ENCODE measurements around the gene MUC3A.
"Not testable (repeated sequence)": the region's sequence is repeated elsewhere in the genome, so short reads cannot be mapped to it uniquely, and the experiment has no call there.

MUC3A gene

DNA sequence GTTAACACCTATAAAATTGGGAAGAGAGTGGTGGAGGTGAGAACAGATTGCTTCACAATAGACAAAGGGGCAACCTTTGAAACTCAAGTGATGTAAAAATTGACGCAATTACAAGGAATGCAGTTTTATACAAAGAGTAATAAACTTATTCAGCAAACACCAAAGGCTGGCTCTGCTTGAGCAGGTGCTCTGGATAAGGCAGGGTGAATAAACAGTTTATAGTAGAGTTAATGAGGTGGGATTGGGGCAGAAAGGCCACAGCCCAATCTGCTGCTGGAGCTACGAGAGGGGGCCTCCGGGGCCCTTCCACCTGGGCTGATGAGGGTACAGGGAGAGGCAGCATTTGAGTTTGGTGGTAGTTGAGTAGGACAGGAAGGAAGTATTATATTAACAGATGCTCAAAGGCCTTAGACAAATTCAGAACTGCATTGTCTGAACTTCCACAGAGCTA lies 26.1 kb downstream of the MUC3A start:
- no peak for DNase-seq

DNA sequence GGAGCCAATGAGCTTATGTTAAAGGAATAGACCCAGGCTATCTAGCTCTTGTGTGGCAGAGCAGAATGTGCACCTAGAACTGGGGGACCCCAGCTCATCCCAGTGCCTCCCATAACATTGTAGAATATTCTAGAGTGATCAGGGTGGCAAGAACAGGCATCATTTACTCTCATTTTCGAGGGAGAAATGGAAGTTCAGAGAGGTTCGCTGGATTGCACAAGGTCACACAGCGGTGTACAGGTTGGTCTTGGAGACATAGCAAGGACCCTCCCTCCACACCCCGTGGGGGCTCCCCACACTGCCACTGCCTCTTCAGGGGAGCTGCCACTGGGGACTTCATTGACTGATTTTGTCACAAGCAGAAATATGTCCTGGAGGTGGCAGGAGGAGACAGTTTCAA lies 29.0 kb downstream of the MUC3A start:
- DNase-seq, result no peak

DNA sequence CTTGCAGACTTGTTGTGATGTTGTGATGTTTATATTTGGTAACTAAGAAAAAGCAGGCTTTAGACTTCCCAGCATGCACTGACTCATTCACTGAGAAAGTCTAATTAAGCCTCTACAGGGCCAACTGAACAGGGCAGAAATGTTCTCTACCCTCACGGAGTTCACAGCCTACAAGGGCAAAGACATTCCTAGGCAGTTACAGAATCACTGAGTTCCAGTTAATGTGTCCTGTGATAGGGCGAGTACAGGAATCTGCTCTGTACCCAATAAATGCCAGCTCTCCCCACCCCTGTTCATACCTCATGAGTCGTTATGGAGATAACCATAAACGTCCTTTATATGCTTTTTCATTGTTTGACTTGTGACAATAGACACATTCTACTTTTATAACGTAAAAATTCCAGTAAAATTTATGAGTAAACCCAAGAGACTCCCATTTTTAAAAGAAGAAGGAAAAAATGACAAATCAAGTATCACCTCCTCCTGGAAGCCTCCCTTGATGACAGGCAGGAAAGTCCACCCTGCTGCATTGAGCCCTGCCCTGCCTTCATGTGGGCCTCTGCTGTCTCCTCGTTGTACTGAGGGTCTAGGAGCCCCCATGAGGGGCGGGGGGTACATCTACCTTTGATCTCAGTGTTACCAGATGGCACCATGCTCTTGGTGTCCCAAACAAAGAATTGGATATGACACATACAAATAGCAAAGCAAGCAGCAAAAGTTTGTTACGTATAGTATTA lies 34.3 kb downstream of the MUC3A start:
- DNase-seq, result no peak

DNA sequence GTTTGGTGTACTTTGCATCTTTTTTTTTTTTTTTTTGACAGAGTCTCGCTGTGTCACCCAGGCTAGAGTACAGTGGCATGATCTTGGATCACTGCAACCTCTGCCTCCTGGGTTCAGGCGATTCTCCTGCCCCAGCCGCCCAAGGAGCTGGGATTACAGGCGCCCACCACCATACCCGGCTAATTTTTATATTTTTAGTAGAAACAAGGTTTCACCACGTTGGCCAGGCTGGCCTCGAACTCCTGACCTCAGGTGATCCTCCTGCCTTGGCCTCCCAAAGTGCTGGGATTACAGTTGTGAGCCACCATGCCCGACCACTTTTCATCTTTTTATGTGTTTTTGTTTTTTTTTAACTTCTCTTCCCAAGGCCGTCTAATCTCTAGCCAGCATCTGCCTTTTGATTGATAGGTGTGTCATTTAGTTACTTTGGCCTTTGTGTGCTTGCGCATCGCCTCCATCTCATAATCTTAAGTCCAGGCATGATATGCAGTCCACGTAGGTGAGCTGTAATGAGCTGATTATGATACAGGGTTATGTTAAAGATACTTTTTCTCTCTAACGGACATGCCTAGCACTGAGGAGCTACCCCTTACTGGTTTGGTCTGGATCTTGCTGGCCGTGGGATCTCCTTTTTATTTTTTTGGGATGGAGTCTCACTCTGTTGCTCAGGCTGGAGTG lies 35.0 kb downstream of the MUC3A start:
- not testable (repeated sequence) for DNase-seq

DNA sequence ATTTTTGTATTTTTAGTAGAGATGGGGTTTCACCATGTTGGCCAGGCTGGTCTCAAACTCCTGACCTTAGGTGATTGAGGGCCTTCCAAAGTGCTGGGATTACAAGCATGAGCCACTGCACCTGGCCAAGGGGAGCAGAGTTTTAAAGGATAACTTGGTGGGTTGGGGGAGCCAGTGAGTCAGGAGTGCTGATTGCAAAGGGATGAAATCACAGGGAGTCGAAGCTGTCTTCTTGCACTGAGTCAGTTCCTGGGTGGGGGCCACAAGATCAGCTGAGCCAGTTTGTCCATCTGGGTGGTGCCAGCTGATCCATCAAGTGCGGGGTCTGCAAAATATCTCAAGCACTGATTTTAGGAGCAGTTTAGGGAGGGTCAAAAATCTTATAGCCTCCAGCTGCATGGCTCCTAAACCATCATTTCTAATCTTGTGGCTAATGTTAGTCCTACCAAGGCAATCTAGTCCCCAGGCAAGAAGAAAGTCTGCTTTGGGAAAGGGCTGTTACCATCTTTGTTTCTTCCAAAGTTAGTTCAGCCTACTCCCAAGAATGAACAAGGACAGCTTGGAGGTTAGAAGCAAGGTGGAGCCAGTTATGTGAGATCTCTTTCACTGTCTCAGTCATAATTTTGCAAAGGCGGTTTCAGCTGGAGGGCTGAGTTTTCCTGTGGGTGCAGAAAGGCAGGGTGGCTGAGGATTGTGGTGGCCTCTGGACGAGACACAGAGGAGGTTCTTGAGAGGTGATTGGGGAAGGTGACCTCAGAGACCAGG lies 35.9 kb downstream of the MUC3A start:
- DNase-seq, result not testable (repeated sequence)

- no peak for DNase-seq
Observed at GRCh38 chr7:100991631-100992030, 42.3 kb downstream of the MUC3A start.

- DNase-seq, result not testable (repeated sequence)
Observed at GRCh38 chr7:100992280-100992679, 42.9 kb downstream of the MUC3A start.

- DNase-seq, result not testable (repeated sequence)
Observed at GRCh38 chr7:100994671-100995070, 45.3 kb downstream of the MUC3A start.

GRCh38 chr7:100998530-100998929 lies 49.2 kb downstream of the MUC3A start:
- not testable (repeated sequence) for DNase-seq

DNA sequence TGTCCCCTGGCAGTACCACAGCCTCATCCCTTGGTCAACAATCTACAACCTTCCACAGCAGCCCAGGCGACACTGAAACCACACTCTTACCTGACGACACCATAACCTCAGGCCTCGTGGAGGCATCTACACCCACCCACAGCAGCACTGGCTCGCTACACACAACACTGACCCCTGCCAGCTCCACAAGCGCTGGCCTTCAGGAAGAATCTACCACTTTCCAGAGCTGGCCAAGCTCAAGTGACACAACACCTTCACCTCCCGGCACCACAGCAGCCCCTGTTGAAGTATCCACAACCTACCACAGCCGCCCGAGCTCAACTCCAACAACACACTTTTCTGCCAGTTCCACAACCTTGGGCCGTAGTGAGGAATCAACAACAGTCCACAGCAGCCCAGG lies 50.0 kb downstream of the MUC3A start:
- DNase-seq, result not testable (repeated sequence)

DNA sequence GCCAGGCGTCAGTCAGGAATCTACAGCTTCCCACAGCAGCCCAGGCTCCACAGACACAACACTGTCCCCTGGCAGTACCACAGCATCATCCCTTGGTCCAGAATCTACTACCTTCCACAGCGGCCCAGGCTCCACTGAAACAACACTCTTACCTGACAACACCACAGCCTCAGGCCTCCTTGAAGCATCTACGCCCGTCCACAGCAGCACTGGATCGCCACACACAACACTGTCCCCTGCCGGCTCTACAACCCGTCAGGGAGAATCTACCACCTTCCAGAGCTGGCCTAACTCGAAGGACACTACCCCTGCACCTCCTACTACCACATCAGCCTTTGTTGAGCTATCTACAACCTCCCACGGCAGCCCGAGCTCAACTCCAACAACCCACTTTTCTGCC lies 50.7 kb downstream of the MUC3A start:
- not testable (repeated sequence) for DNase-seq

- not testable (repeated sequence) for DNase-seq
Observed at GRCh38 chr7:101002333-101002732, 53.0 kb downstream of the MUC3A start.

DNA sequence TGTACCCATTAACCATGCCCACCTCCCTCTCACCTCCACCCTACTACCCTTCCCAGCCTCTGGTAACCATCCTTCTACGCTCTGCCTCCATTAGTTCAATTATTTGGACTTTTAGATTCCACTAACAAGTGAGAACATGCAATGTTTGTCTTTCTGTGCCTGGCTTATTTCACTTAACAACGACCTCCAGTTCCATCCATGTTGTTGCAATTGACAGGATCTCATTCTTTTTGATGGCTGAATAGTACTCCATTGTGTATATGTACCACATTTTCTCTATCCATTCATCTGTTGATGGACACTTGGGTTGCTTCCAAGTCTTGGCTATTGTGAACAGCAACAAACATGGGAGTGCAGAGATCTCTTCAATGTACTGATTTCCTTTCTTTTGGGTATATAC lies 58.0 kb downstream of the MUC3A start:
- not testable (repeated sequence) for DNase-seq

GRCh38 chr7:101009629-101010028 lies 60.3 kb downstream of the MUC3A start:
- DNase-seq, result no peak

DNA sequence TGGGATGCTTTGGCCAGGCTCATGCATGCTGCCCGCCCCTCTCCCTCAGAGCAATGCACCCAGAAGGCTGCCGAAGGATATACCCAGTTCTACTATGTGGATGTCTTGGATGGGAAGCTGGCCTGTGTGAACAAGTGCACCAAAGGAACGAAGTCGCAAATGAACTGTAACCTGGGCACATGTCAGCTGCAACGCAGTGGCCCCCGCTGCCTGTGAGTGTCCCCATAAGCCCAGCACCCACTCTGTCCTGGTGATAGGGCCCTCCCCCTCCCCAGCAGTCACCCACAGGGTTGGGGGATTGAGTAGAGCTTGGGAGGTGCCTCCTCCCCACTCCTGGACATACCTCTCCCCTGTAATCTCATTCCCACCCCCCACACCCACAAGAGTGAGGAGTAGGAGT lies 63.6 kb downstream of the MUC3A start:
- DNase-seq, result no peak

DNA sequence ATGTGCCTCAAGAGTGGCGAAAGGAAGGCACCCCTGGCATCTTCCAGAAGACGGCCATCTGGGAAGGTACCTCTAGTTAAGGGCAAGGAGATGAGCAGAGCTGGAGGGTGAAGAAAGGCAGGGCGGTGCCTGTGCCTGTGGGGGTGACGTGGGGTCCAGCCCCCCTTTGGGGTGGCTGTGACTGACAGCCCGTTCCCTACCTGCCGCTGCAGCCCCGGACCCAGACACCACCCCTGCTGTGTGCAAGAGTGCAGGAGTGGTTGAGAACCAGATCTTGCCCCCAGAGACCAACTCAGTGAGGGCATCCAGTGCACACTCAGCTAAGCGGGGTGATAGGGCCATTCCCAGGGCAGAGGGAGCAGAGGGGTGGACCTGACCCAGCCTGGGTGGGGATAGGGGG lies 66.3 kb downstream of the MUC3A start:
- no peak for DNase-seq

GRCh38 chr7:101017064-101017777 lies 67.9 kb downstream of the MUC3A start:
- peak; percentile 74 for DNase-seq

Data from CD4-positive, alpha-beta T cell treated with Interleukin-10 for 1 hour (primary cell).